Esophagus squamous epithelium (tissue), 5 donors: ENCODE data around the gene FCGR2B. TPM values are rescaled to one million over a fixed set of nuclear protein-coding genes. Genes with fewer than 3 reads are reported as not detected.
A peak's percentile ranks its signal among the peaks of the same experiment; 100 is the strongest.
"Not testable (repeated sequence)": the region's sequence is repeated elsewhere in the genome, so short reads cannot be mapped to it uniquely, and the experiment has no call there.

Experiments
- DNase-seq: peaks from one replicate; lab custom pipeline; 2025; lab: John Stamatoyannopoulos, UW
- H3K27ac ChIP-seq, 4 donors: fragments of 200-600 bp; sonication (generic); one replicate each; pipeline ENCODE4 v1.5.1; 2016 to 2019; ENCODE audit warnings: mild to moderate bottlenecking in 1 of 4
- H3K27me3 ChIP-seq, 4 donors: fragments of 200-600 bp; sonication (generic); 1 replicate in 3 of 4; 2 replicates in 1 of 4; pipeline versions ENCODE4 v1.5.1 to v1.6.0; 2017 to 2021; ENCODE audit warnings: antibody characterized with exemption in 1 of 4
- H3K36me3 ChIP-seq, 3 donors: fragments of 200-600 bp; sonication (generic); one replicate each; pipeline ENCODE4 v1.5.1; 2016 to 2019
- H3K4me1 ChIP-seq, 3 donors: fragments of 200-600 bp; sonication (generic); one replicate each; pipeline ENCODE4 v1.5.1; 2017 to 2019
- H3K4me3 ChIP-seq, 4 donors: fragments of 200-600 bp; sonication (generic); 1 replicate in 3 of 4; 2 replicates in 1 of 4; pipeline ENCODE4 v1.5.1; 2016 to 2019; ENCODE audit warnings: mild to moderate bottlenecking in 2 of 4, moderate library complexity in 1 of 4
- H3K9me3 ChIP-seq, 3 donors: fragments of 200-600 bp; sonication (generic); one replicate each; pipeline ENCODE4 v1.5.1; 2016 to 2019
- WGBS, 2 donors: methylation state at CpG; one replicate each; pipeline ENCODE4 v1.1.5; 2018; 5-methylcytosine and 5-hydroxymethylcytosine counted together
- intact Hi-C: fragments of 100-400 bp; cut with DNase I; formaldehyde crosslinking; loops from one replicate; pipeline ENCODE4 v1.15.0; 2022
- total RNA-seq, 4 donors: library from RNA; depleted of rRNA; stranded (reverse); fragments of >200 nt; gene quantifications; one replicate each; pipeline ENCODE4 v1.1.0, GENCODE V29; 2016
- TF ChIP-seq, protein P1 (sequence below), 6 experiments: fragments of 450-650 bp in 4 of 6; fragments of 200-600 bp in 2 of 6; sonication (generic) in 2 of 6; IDR thresholded peaks; one replicate each; pipeline ENCODE4 v1.5.1; 2016 to 2019; ENCODE audit warnings: antibody characterized with exemption in 6 of 6, mild to moderate bottlenecking in 4 of 6, moderate library complexity in 4 of 6
- donor health status: DM: yes; HTN: yes; CAD: no.

Gene FCGR2B
- total RNA-seq, 4 donors from 2014 or later = 1.1 to 25.2 (median 7.4) TPM

DNA sequence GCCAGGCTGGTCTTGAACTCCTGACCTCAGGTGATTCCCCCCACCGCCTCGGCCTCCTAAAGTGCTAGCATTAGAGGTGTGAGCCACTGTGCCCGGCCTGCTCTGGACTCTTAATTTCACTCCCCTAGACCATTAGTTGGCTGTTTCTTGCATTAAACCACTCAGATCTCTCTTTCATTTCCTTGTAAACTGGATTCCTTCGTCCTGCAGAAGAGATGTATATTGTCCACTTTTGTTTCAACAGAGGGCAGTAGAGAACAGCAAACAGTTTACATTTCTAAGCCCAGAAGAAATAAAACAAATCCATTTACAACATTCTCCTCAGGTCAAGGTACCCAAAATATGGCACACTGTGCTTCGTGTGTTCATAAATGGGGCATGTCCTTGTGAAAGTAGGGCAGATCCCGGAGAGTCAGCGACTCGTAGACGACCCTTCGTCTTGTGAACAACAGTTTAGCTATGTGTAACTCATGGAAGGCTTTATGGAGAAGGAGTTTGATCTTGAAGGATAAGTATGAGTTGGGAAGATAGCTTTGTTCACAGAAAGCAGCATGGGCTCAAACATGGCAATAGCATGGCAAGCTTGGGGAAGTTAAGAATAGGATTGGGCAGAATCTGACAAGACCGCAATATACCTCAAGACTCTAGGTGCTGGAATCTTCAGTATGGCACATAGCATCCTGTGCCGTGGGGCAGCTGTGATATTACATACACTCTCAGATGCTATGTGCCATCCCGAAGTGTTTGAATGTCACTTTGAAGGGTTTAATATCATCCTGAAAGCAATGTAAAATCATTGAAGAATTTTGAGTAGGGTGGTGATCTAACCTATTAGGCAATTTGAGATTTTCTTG lies 15.2 kb upstream of the FCGR2B start:
- TF ChIP-seq, protein P1, sequence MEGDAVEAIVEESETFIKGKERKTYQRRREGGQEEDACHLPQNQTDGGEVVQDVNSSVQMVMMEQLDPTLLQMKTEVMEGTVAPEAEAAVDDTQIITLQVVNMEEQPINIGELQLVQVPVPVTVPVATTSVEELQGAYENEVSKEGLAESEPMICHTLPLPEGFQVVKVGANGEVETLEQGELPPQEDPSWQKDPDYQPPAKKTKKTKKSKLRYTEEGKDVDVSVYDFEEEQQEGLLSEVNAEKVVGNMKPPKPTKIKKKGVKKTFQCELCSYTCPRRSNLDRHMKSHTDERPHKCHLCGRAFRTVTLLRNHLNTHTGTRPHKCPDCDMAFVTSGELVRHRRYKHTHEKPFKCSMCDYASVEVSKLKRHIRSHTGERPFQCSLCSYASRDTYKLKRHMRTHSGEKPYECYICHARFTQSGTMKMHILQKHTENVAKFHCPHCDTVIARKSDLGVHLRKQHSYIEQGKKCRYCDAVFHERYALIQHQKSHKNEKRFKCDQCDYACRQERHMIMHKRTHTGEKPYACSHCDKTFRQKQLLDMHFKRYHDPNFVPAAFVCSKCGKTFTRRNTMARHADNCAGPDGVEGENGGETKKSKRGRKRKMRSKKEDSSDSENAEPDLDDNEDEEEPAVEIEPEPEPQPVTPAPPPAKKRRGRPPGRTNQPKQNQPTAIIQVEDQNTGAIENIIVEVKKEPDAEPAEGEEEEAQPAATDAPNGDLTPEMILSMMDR (IDR thresholded peaks at IDR 0.05) = peak in 2 of 6 experiments; percentile 12 to 26
- 61% methylated on average over 11 of the region's 13 CpGs; no CpG with 5 or more reads in 1 of the 2 donors for WGBS, 2 donors
- H3K4me1 ChIP-seq, H3K4me3 ChIP-seq, H3K9me3 ChIP-seq, H3K36me3 ChIP-seq, intact Hi-C loops, DNase-seq, H3K27me3 ChIP-seq, H3K27ac ChIP-seq: not testable (repeated sequence)

DNA sequence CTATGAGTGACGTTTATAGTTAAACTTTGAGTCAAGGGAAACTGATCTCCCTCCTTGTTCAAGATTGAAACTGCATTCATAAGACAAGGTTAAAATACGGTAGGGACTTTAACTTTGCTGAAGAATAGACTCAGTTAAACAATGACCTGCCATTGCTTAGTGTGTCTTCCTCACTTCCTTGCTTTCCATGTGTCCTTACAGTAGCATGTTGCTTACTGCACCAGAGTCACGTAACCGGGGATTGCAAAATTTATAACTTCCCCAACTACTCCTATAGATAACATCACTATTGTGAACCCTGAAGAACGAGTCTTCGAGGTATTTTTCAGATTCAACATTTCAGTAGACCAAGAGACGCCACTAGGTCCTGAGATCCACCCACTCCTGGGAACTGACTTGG lies 9.4 kb upstream of the FCGR2B start:
- H3K4me3 ChIP-seq, H3K27me3 ChIP-seq, H3K27ac ChIP-seq, H3K36me3 ChIP-seq, H3K9me3 ChIP-seq, intact Hi-C loops, H3K4me1 ChIP-seq, DNase-seq: not testable (repeated sequence)
- WGBS, 2 donors = 61 to 100% methylated on average over 1 to 2 of the region's 7 CpGs

DNA sequence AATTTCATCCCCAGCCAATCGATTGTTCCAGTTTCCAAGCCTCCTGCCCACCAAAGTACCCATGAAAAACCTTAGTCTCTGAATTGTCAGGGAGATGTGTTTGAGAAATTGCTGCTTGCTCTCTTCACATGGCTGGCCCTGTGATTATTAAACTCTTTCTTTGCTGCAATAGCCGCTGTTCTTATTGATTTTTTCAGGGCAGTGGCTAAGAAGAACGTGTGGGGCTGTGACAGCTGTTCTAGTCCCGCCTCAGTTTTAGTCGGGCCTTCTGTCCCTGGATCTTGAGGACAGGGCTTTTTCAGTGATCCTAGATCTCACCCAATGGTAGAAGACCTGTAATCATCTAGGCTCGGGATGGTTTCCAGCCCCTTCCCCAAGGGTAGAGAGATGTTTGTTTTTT lies 9.0 kb upstream of the FCGR2B start:
- H3K4me3 ChIP-seq, H3K27ac ChIP-seq, H3K27me3 ChIP-seq, H3K9me3 ChIP-seq, intact Hi-C loops, DNase-seq, H3K36me3 ChIP-seq, H3K4me1 ChIP-seq: not testable (repeated sequence)
- WGBS, 2 donors = 0 to 27% methylated on average over 1 to 2 of the region's 6 CpGs

DNA sequence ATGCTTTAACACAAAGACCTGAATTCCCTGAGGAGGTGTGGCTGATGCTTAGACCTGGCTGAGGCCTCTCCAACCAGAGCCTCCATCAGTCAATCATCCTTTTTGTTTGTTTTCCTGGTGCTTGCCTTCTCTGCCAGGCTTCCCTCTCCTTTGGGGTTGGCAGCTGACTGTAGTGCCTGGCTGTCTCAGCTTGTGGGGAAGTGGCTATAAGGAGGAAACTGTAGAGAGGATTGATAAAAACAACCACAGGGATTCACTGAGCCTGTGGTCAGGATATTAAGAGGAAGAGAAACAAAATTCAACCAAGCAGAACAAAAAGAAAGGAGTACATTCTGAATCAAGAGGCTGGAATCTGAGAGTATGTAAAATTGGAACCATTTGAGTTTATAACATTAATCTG lies 4.4 kb upstream of the FCGR2B start:
- intact Hi-C loops = not testable (repeated sequence)

DNA sequence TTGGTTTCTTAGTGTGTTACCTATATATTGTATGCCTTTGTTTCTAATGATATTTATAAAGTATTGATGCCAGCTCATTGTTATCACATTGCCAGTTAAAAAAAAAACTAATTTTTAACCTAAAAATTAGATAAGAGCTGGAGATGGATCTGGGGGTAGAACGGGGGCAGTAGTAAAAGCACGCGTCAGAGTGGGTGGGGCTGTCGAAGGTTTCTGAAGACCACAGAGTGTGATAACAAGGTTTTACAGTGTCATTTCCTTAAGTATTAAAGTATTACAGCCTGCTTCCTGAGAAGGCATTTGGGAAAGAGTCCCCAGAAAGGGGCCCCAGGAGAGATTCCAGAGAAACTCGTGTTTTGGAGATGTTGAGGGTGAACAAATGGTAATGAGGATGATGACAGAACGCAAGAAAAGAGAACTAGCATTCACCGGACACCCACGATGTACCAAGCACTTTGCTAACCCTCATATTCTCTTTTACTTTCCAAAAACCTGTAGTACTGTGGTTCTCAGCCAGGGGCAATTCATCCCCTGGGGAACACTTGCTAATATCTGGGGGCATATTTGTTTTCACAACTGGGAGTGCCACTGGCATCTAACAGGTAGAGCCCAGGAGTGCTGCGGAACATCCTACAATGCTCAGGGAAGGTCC lies 1.2 kb upstream of the FCGR2B start:
- H3K27me3 ChIP-seq, H3K4me3 ChIP-seq, H3K27ac ChIP-seq, H3K4me1 ChIP-seq, DNase-seq, H3K36me3 ChIP-seq, intact Hi-C loops, H3K9me3 ChIP-seq: not testable (repeated sequence)
- WGBS, 2 donors = no CpG with 5 or more reads among the region's 9 CpGs

More for the DNA sequence above, 4.4 kb upstream of the FCGR2B start:
- H3K27ac ChIP-seq, DNase-seq, H3K4me3 ChIP-seq, H3K27me3 ChIP-seq, H3K4me1 ChIP-seq, H3K36me3 ChIP-seq, H3K9me3 ChIP-seq: not testable (repeated sequence)

DNA sequence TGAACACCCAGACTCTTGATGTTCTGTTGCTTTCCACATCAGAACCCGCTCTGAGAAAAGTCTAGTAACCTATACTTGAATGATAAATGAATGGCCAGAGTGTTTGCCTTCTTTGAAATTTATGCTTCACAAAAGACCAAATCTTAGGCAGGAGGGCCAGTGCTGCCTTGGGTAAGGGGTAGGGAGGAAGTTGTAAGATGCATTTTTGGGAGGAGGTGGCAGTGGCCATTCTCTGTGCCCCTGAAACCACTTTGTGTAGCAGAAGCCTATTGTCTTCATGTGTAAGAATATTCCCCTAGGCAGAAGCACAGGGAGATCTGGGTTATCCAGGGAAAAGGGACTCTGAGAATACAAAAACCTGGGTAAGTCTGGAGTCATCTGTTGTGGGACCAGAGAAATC lies 626 bp downstream of the FCGR2B start:
- intact Hi-C loops, H3K9me3 ChIP-seq, H3K27me3 ChIP-seq, H3K4me1 ChIP-seq, H3K27ac ChIP-seq, H3K4me3 ChIP-seq, H3K36me3 ChIP-seq, DNase-seq: not testable (repeated sequence)
- no CpG with 5 or more reads among the region's 1 CpG for WGBS, 2 donors

DNA sequence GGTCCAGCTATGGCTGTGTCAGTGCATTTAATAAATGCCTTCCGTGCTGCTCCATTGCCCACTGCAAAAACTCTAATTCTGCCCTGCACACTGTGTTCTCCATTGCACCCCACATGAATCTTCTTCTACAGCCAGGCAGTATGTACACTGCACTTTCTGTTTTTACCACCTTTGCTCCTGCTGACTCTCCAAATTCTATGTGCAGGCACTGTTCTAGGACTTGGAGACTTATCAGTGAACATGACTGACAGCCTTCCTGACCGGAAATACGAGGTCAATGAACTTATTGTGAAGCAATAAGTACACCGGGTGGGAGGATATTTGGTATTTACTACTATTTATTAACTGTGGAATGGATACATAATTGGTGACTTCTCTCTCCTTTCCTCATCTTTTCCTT lies 1.7 kb downstream of the FCGR2B start:
- DNase-seq, H3K4me1 ChIP-seq, H3K36me3 ChIP-seq, intact Hi-C loops, H3K27me3 ChIP-seq, H3K27ac ChIP-seq, H3K9me3 ChIP-seq, H3K4me3 ChIP-seq: not testable (repeated sequence)
- WGBS, 2 donors = no CpG with 5 or more reads among the region's 4 CpGs

DNA sequence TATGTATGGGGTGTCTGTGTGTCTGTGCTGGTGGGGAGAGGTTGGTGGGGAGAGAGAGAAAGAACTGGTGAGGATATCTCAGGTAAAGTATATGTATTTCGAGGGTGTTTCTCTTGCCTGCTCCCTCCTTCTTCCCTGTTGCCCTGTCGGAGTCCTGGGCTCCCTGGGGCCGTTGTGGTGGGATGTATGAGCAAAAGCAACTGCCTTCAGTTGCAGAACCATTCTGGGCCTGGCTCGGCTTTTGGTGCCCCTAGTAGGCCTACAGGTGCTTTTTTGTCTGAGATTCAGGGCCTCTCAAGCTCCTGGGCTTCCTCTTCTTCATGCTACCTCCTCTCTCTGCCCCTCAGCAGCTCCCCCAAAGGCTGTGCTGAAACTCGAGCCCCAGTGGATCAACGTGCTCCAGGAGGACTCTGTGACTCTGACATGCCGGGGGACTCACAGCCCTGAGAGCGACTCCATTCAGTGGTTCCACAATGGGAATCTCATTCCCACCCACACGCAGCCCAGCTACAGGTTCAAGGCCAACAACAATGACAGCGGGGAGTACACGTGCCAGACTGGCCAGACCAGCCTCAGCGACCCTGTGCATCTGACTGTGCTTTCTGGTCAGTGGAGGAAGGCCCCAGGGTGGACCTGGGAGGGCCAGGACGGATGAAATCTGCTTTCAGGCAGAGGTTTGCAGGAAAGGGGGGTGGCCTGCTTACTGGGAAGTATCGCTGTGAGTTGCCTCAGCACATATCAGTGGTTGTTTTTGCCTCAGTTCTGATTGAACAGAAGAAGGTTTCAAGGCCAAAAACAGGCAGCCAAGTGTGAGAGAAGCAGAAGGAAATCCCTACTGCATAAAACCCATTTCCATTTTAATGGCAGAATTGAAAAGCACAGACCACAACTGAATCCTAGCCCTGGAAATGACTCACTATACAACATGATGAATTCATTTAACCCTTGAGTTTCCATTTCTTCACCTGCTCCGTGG lies 8.4 kb downstream of the FCGR2B start:
- intact Hi-C loops, H3K27me3 ChIP-seq, H3K9me3 ChIP-seq, H3K27ac ChIP-seq, H3K4me3 ChIP-seq, DNase-seq, H3K36me3 ChIP-seq, H3K4me1 ChIP-seq: not testable (repeated sequence)
- WGBS, 2 donors = 56 to 72% methylated on average over 4 to 5 of the region's 15 CpGs

DNA sequence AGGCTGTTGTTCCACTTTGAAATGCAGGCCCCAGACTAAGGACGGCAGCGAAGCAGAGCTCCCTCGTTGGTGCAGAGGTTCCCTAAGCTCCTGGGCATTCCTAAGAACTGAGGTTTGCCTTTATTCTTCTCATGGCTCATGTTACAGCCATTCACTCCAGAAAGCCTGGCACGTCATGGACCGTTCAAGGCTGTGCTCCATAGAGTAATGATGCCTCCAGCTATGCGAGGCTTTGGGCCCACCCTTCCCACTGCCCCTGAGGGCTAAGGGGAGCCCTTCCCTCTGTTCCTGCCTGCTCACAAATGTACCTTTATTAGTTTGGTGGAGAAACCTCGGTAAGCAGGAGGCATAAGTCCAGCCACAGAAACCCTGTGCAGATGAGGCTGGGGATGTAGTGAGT lies 10.5 kb downstream of the FCGR2B start:
- H3K9me3 ChIP-seq, H3K4me3 ChIP-seq, DNase-seq, H3K27me3 ChIP-seq, H3K36me3 ChIP-seq, H3K4me1 ChIP-seq, H3K27ac ChIP-seq, intact Hi-C loops: not testable (repeated sequence)
- 80% methylated on average over 4 of the region's 7 CpGs; no CpG with 5 or more reads in 1 of the 2 donors for WGBS, 2 donors

DNA sequence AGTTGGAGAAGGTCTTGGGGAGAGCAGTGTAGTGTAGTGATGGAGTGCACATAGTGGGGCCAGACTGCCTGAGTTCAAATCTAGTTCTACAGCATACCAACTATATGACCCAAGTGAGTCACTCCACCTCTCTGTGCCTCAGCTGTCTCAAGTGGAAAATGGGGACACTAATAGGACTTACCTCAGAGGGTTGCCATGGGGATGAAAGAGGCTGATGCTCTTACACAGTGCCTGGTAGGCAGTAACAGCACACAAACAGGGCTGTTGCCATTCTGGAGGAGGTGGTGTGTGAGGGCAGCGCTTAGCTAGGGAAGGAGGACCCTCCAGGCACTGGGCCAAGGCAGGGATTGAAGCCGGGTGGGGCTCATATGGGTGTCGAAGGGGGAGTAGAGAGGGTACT lies 11.5 kb downstream of the FCGR2B start:
- H3K4me3 ChIP-seq, H3K4me1 ChIP-seq, H3K27me3 ChIP-seq, H3K36me3 ChIP-seq, DNase-seq, H3K27ac ChIP-seq, intact Hi-C loops, H3K9me3 ChIP-seq: not testable (repeated sequence)
- WGBS, 2 donors = 33 to 55% methylated on average over 1 to 2 of the region's 3 CpGs

DNA sequence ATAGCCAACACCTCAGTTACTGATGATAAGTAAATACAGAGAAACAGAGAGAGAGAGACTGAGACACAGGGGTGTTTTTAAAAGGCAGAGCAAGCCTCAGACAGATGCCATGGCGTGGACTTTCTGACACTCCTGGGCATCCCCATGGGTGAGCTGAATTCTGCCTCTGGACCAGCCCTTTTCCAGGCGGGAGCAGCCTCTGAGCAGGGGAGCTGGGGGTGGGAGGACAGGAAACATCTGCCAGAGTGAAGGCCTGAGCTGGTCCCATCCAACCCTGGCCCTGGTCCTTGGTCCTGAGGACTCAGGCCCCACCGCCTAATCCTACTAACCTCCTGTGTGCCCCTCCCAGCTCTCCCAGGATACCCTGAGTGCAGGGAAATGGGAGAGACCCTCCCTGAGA lies 12.0 kb downstream of the FCGR2B start:
- H3K27me3 ChIP-seq = not testable (repeated sequence)

More for the DNA sequence above, 12.0 kb downstream of the FCGR2B start:
- H3K4me3 ChIP-seq, H3K27ac ChIP-seq, H3K36me3 ChIP-seq, DNase-seq, H3K4me1 ChIP-seq, intact Hi-C loops, H3K9me3 ChIP-seq: not testable (repeated sequence)
- WGBS, 2 donors = 60 to 100% methylated on average over 1 of the region's 3 CpGs
